HEK293 (cell line): ENCODE data around the gene PCP2.

Experiments
- CTCF ChIA-PET: fragments of 350-600 bp; formaldehyde crosslinking; extraction: SDS; loops from one replicate; lab custom pipeline; 2021; ENCODE audit warnings: antibody characterized with exemption; lab: Yijun Ruan, JAX
- POLR2A ChIA-PET: fragments of 300-600 bp; formaldehyde crosslinking; extraction: SDS; loops from one replicate; lab custom pipeline; 2020; ENCODE audit warnings: antibody characterized with exemption, inconsistent platforms; lab: Yijun Ruan, JAX
- H3K27ac ChIP-seq: fragments of 200-500 bp; sonication (Bioruptor generic); 2 replicates; pipeline ENCODE4 v1.5.1; 2014; ENCODE audit warnings: low read depth, low read length, control low read depth, inconsistent platforms; ENCODE audit errors: extremely low read depth
- H3K36me3 ChIP-seq, 2 experiments: fragments of 200-500 bp in 1 of 2; sonication (Bioruptor generic) in 1 of 2; 1 replicate in 1 of 2; 2 replicates in 1 of 2; pipeline ENCODE4 v1.5.1; 2014 to 2017; ENCODE audit warnings: inconsistent platforms in 2 of 2, low read length in 2 of 2; ENCODE audit not compliant: control insufficient read depth in 2 of 2, insufficient read depth in 1 of 2
- H3K4me1 ChIP-seq: fragments of 200-500 bp; sonication (Bioruptor generic); 2 replicates; pipeline ENCODE4 v1.5.1; 2014; ENCODE audit warnings: mild to moderate bottlenecking, low read length, inconsistent platforms; ENCODE audit not compliant: control insufficient read depth, insufficient read depth
- H3K4me3 ChIP-seq: 2 replicates; pipeline ENCODE4 v1.5.1; 2011; ENCODE audit warnings: low read depth, mild to moderate bottlenecking, control low read depth, low read length, moderate library complexity
- H3K9me3 ChIP-seq: fragments of 200-500 bp; sonication (Bioruptor generic); 2 replicates; pipeline ENCODE4 v1.5.1; 2014; ENCODE audit warnings: low read depth, low read length, inconsistent platforms; ENCODE audit not compliant: control insufficient read depth, insufficient read depth
- BCL11A ChIP-seq: fragments of 450-650 bp; formaldehyde crosslinking; IDR thresholded peaks from 2 replicates; pipeline ENCODE4 v1.5.1; 2016; ENCODE audit warnings: low read depth, missing biosample characterization, missing genetic modification characterization
- EGR2 ChIP-seq: fragments of 450-650 bp; formaldehyde crosslinking; IDR thresholded peaks from 2 replicates; pipeline ENCODE4 v1.5.1; 2016; ENCODE audit warnings: low read depth, missing biosample characterization, missing genetic modification characterization
- KLF1 ChIP-seq: fragments of 450-650 bp; formaldehyde crosslinking; IDR thresholded peaks from 2 replicates; pipeline ENCODE4 v1.5.1; 2016; ENCODE audit warnings: missing biosample characterization, missing genetic modification characterization
- PBX3 ChIP-seq: sonication (generic); formaldehyde crosslinking; IDR thresholded peaks from 2 replicates; pipeline ENCODE4 v1.8.1; 2022; ENCODE audit warnings: mild to moderate bottlenecking, moderate library complexity, missing genetic modification reagents
- ZNF121 ChIP-seq: fragments of 450-650 bp; formaldehyde crosslinking; IDR thresholded peaks from 2 replicates; pipeline ENCODE4 v1.5.1; 2016; ENCODE audit warnings: missing biosample characterization, missing genetic modification characterization
- ZNF184 ChIP-seq: fragments of 450-650 bp; IDR thresholded peaks from 2 replicates; pipeline ENCODE4 v1.5.1; 2018; ENCODE audit warnings: missing biosample characterization, mild to moderate bottlenecking, missing genetic modification characterization
- ZNF24 ChIP-seq: fragments of 450-650 bp; formaldehyde crosslinking; IDR thresholded peaks from 2 replicates; pipeline ENCODE4 v1.5.1; 2016; ENCODE audit warnings: missing biosample characterization, missing genetic modification characterization
- ZNF335 ChIP-seq: fragments of 450-650 bp; formaldehyde crosslinking; conservative IDR thresholded peaks from 2 replicates; pipeline ENCODE4 v1.5.1; 2016; ENCODE audit warnings: missing biosample characterization, missing genetic modification characterization
- ZNF341 ChIP-seq: fragments of 450-650 bp; formaldehyde crosslinking; IDR thresholded peaks from 2 replicates; pipeline ENCODE4; 2016; ENCODE audit warnings: low read depth, missing biosample characterization, missing genetic modification characterization
- ZNF426 ChIP-seq: fragments of 450-650 bp; formaldehyde crosslinking; IDR thresholded peaks from 2 replicates; pipeline ENCODE4 v1.5.1; 2017; ENCODE audit warnings: missing biosample characterization, missing genetic modification characterization, mild to moderate bottlenecking, inconsistent platforms, moderate library complexity
- ZNF433 ChIP-seq: fragments of 450-650 bp; formaldehyde crosslinking; IDR thresholded peaks from 2 replicates; pipeline ENCODE4 v1.5.1; 2016; ENCODE audit warnings: missing biosample characterization, missing genetic modification characterization, low read depth
- ZNF600 ChIP-seq: fragments of 450-650 bp; formaldehyde crosslinking; IDR thresholded peaks from 2 replicates; pipeline ENCODE4 v1.5.1; 2016; ENCODE audit warnings: missing biosample characterization, missing genetic modification characterization
- ZNF658 ChIP-seq: fragments of 450-650 bp; formaldehyde crosslinking; IDR thresholded peaks from 2 replicates; pipeline ENCODE4; 2016; ENCODE audit warnings: missing biosample characterization, missing genetic modification characterization
- ZNF660 ChIP-seq: fragments of 450-650 bp; IDR thresholded peaks from 2 replicates; pipeline ENCODE4 v1.5.1; 2018; ENCODE audit warnings: missing biosample characterization, mild to moderate bottlenecking, missing genetic modification characterization
- ZNF707 ChIP-seq: fragments of 450-650 bp; formaldehyde crosslinking; IDR thresholded peaks from 2 replicates; pipeline ENCODE4 v1.5.1; 2016; ENCODE audit warnings: missing biosample characterization, missing genetic modification characterization
- ZNF747 ChIP-seq: fragments of 450-650 bp; formaldehyde crosslinking; IDR thresholded peaks from 2 replicates; pipeline ENCODE4 v1.5.1; 2016; ENCODE audit warnings: missing biosample characterization, missing genetic modification characterization
- ZNF776 ChIP-seq: fragments of 450-650 bp; formaldehyde crosslinking; IDR thresholded peaks from 2 replicates; pipeline ENCODE4 v1.5.0; 2017; ENCODE audit warnings: missing biosample characterization, missing genetic modification characterization, borderline replicate concordance
- ZNF830 ChIP-seq: fragments of 450-650 bp; IDR thresholded peaks from 2 replicates; pipeline ENCODE4 v1.5.0; 2018; ENCODE audit warnings: missing biosample characterization, missing genetic modification characterization, low read depth, mild to moderate bottlenecking, moderate library complexity
- ZSCAN5A ChIP-seq: fragments of 450-650 bp; formaldehyde crosslinking; IDR thresholded peaks from 2 replicates; pipeline ENCODE4 v1.5.1; 2016; ENCODE audit warnings: missing biosample characterization, missing genetic modification characterization
- TF ChIP-seq, protein P1 (sequence below): fragments of 450-650 bp; formaldehyde crosslinking; IDR thresholded peaks from 2 replicates; pipeline ENCODE4 v1.5.1; 2017; ENCODE audit warnings: missing biosample characterization, missing genetic modification characterization
- TF ChIP-seq, protein P2 (sequence below): fragments of 450-650 bp; formaldehyde crosslinking; optimal IDR thresholded peaks from 2 replicates; pipeline ENCODE3; 2016; ENCODE audit warnings: missing biosample characterization, mild to moderate bottlenecking, missing genetic modification characterization
- TF ChIP-seq, protein P3 (sequence below): fragments of 450-650 bp; formaldehyde crosslinking; IDR thresholded peaks from 2 replicates; pipeline ENCODE4 v1.5.1; 2016; ENCODE audit warnings: missing biosample characterization, missing genetic modification characterization

Gene PCP2

GRCh38 chr19:7618771-7619510 is 14.6 kb downstream of the PCP2 start:
- peaks cover 0 to 80% of the 10 kb centered on the region in 2 experiments; a peak in 2 of 3 replicates for H3K36me3 ChIP-seq
- no peak overlapping the region for H3K4me3 ChIP-seq
- POLR2A ChIA-PET = interaction anchor here (0.6 to 2.0 kb wide), 3 partner anchors 11 to 22 kb away, joined by 3 to 14 read pairs (median 5); partner anchors contain the start of genes PET100 and XAB2
- H3K4me1 ChIP-seq = no peaks in the 10 kb centered on the region; the same call in 1 of the 2 replicates
- CTCF ChIA-PET = interaction anchor here (0.5 to 1.8 kb wide), 4 partner anchors 25 to 1930 kb away, joined by 3 to 6 read pairs (median 3); no protein-coding TSS in a partner anchor
- no peaks in the 10 kb centered on the region for H3K9me3 ChIP-seq
- TF ChIP-seq, protein P1, sequence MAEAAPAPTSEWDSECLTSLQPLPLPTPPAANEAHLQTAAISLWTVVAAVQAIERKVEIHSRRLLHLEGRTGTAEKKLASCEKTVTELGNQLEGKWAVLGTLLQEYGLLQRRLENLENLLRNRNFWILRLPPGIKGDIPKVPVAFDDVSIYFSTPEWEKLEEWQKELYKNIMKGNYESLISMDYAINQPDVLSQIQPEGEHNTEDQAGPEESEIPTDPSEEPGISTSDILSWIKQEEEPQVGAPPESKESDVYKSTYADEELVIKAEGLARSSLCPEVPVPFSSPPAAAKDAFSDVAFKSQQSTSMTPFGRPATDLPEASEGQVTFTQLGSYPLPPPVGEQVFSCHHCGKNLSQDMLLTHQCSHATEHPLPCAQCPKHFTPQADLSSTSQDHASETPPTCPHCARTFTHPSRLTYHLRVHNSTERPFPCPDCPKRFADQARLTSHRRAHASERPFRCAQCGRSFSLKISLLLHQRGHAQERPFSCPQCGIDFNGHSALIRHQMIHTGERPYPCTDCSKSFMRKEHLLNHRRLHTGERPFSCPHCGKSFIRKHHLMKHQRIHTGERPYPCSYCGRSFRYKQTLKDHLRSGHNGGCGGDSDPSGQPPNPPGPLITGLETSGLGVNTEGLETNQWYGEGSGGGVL (tag by site-specific recombination) = no peak
- TF ChIP-seq, protein P2, sequence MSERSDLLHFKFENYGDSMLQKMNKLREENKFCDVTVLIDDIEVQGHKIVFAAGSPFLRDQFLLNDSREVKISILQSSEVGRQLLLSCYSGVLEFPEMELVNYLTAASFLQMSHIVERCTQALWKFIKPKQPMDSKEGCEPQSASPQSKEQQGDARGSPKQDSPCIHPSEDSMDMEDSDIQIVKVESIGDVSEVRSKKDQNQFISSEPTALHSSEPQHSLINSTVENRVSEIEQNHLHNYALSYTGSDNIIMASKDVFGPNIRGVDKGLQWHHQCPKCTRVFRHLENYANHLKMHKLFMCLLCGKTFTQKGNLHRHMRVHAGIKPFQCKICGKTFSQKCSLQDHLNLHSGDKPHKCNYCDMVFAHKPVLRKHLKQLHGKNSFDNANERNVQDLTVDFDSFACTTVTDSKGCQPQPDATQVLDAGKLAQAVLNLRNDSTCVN (tag by site-specific recombination) = peak; percentile 13
- TF ChIP-seq ZNF600 (tag by site-specific recombination) (peak; percentile 31; the same call in 1 of the 2 replicates), ZNF24 (tag by site-specific recombination) (no peak), ZSCAN5A (tag by site-specific recombination) (no peak), ZNF121 (tag by site-specific recombination) (no peak), ZNF433 (tag by site-specific recombination) (no peak), PBX3 (CRISPR knock-in tag) (no peak), ZNF707 (no peak), ZNF426 (tag by site-specific recombination) (no peak), KLF1 (peak; percentile 82), BCL11A (tag by site-specific recombination) (no peak), EGR2 (tag by site-specific recombination) (no peak)
- TF ChIP-seq, protein P3, sequence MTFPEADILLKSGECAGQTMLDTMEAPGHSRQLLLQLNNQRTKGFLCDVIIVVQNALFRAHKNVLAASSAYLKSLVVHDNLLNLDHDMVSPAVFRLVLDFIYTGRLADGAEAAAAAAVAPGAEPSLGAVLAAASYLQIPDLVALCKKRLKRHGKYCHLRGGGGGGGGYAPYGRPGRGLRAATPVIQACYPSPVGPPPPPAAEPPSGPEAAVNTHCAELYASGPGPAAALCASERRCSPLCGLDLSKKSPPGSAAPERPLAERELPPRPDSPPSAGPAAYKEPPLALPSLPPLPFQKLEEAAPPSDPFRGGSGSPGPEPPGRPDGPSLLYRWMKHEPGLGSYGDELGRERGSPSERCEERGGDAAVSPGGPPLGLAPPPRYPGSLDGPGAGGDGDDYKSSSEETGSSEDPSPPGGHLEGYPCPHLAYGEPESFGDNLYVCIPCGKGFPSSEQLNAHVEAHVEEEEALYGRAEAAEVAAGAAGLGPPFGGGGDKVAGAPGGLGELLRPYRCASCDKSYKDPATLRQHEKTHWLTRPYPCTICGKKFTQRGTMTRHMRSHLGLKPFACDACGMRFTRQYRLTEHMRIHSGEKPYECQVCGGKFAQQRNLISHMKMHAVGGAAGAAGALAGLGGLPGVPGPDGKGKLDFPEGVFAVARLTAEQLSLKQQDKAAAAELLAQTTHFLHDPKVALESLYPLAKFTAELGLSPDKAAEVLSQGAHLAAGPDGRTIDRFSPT (tag by site-specific recombination) = peak; percentile 4; the same call in 1 of the 2 replicates
- H3K27ac ChIP-seq = peak overlapping the region; percentile 31; the same call in 1 of the 2 replicates

GRCh38 chr19:7618348-7618747 is 15.2 kb downstream of the PCP2 start:
- ChIA-PET CTCF (interaction anchor here (0.5 to 1.9 kb wide), 2 partner anchors 26 to 50 kb away, joined by 3 to 10 read pairs; no protein-coding TSS in a partner anchor), POLR2A (interaction anchor here (0.6 to 2.0 kb wide), 3 partner anchors 11 to 66 kb away, joined by 3 to 5 read pairs (median 4); partner anchors contain the start of gene PET100)
- peaks cover 0 to 76% of the 10 kb centered on the region in 2 experiments; a peak in 2 of 3 replicates for H3K36me3 ChIP-seq
- no peak overlapping the region; the same call in 1 of the 2 replicates for H3K27ac ChIP-seq
- no peaks in the 10 kb centered on the region for H3K9me3 ChIP-seq
- no peak overlapping the region for H3K4me3 ChIP-seq
- no peaks in the 10 kb centered on the region; the same call in 1 of the 2 replicates for H3K4me1 ChIP-seq
- TF ChIP-seq ZNF341 (tag by site-specific recombination) (peak; percentile 47), ZNF747 (tag by site-specific recombination) (0 out of 2 replicates have a peak, but pooled peaks have one; percentile 35), ZNF658 (tag by site-specific recombination) (no peak), ZNF184 (tag by site-specific recombination) (peak; percentile 75; the same call in 1 of the 2 replicates), ZNF660 (0 out of 2 replicates have a peak, but pooled peaks have one; percentile 34), ZNF830 (tag by site-specific recombination) (peak; percentile 73; the same call in 1 of the 2 replicates), ZNF335 (tag by site-specific recombination) (no peak), ZNF776 (tag by site-specific recombination) (peak; percentile 77; the same call in 1 of the 2 replicates)
- TF ChIP-seq, protein P3 (tag by site-specific recombination) = peak; percentile 54
